Skeletal muscle tissue (tissue), 4 donors: ENCODE data around the gene MRPL51. TPM values are rescaled to one million over a fixed set of nuclear protein-coding genes. Genes with fewer than 3 reads are reported as not detected.

Source experiments
- H3K27ac ChIP-seq: one replicate; pipeline ENCODE4 v1.7.0; 2013; ENCODE audit warnings: mild to moderate bottlenecking, low read depth, low read length, inconsistent platforms
- H3K27me3 ChIP-seq, 3 donors: one replicate each; pipeline ENCODE4 v1.7.0; 2013; ENCODE audit warnings: low read length in 3 of 3; ENCODE audit not compliant: control insufficient read depth in 3 of 3, insufficient read depth in 3 of 3
- H3K36me3 ChIP-seq, 3 donors: one replicate each; pipeline ENCODE4 v1.7.0; 2013; ENCODE audit warnings: low read length in 3 of 3; ENCODE audit not compliant: control insufficient read depth in 3 of 3, insufficient read depth in 3 of 3
- H3K4me1 ChIP-seq, 3 donors: one replicate each; pipeline ENCODE4 v1.7.0; 2013; ENCODE audit warnings: low read length in 3 of 3, mild to moderate bottlenecking in 3 of 3; ENCODE audit not compliant: control insufficient read depth in 3 of 3, insufficient read depth in 3 of 3
- H3K4me3 ChIP-seq, 3 donors: one replicate each; pipeline ENCODE4 v1.7.0; 2013; ENCODE audit warnings: low read length in 3 of 3
- H3K9ac ChIP-seq, 3 donors: one replicate each; pipeline ENCODE4 v1.7.0; 2013; ENCODE audit warnings: low read length in 3 of 3, mild to moderate bottlenecking in 3 of 3, moderate library complexity in 2 of 3, low read depth in 1 of 3
- H3K9me3 ChIP-seq, 3 donors: one replicate each; pipeline ENCODE4 v1.7.0; 2013; ENCODE audit warnings: low read length in 3 of 3; ENCODE audit not compliant: control insufficient read depth in 3 of 3
- total RNA-seq: library from RNA; depleted of rRNA; stranded (reverse); fragments of >200 nt; gene quantifications from one replicate; pipeline ENCODE4 v1.2.3, GENCODE V29; 2014
- donor health status: Osteomylitis.

MRPL51 gene
- total RNA-seq, 1 donor from 2014 or later, result 141 TPM

DNA sequence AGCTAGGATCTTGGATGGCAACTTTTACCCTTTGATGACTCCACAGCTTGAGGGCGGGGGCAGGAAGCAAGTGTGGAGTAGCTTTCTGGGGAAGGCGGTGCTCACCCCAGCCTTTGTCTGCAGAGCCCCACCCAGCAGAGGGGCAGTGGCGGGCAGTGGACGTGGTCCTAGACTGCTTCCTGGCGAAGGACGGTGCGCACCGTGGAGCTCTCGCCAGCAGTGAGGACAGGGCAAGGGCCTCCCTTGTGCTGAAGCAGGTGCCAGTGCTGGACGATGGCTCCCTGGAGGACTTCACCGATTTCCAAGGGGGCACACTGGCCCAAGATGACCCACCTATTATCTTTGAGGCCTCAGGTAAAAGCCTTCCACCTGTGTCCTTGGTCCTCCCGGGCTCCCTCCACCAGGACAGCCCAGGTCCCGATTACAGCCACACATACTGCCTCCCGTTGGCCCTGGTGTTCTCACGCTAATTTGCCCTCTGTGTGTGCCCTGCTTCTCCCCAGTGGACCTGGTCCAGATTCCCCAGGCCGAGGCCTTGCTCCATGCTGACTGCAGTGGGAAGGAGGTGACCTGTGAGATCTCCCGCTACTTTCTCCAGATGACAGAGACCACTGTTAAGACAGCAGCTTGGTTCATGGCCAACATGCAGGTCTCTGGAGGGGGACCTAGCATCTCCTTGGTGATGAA lies 40.0 kb downstream of the MRPL51 start:
- no peaks in the 10 kb centered on the region for H3K27me3 ChIP-seq
- H3K27ac ChIP-seq, result peak overlapping the region; percentile 96
- no peaks in the 10 kb centered on the region for H3K9me3 ChIP-seq
- peaks cover 24 to 38% (median 28%) of the 10 kb centered on the region in 3 donors for H3K36me3 ChIP-seq
- H3K4me3 ChIP-seq, result peak overlapping the region; percentile 90 to 99 (median 97)
- peak overlapping the region; percentile 94 to 99 (median 94) for H3K9ac ChIP-seq
- H3K4me1 ChIP-seq, result peaks cover 26 to 37% (median 29%) of the 10 kb centered on the region in 3 donors

GRCh38 chr12:6452245-6452943 lies 40.7 kb downstream of the MRPL51 start:
- no peaks in the 10 kb centered on the region for H3K9me3 ChIP-seq
- H3K4me3 ChIP-seq, result peak overlapping the region; percentile 90 to 99 (median 97)
- peak overlapping the region; percentile 96 for H3K27ac ChIP-seq
- peak overlapping the region; percentile 94 to 99 (median 94) for H3K9ac ChIP-seq
- no peaks in the 10 kb centered on the region for H3K27me3 ChIP-seq
- H3K36me3 ChIP-seq, result peaks cover 21 to 36% (median 25%) of the 10 kb centered on the region in 3 donors
- H3K4me1 ChIP-seq, result peaks cover 26 to 37% (median 29%) of the 10 kb centered on the region in 3 donors

DNA sequence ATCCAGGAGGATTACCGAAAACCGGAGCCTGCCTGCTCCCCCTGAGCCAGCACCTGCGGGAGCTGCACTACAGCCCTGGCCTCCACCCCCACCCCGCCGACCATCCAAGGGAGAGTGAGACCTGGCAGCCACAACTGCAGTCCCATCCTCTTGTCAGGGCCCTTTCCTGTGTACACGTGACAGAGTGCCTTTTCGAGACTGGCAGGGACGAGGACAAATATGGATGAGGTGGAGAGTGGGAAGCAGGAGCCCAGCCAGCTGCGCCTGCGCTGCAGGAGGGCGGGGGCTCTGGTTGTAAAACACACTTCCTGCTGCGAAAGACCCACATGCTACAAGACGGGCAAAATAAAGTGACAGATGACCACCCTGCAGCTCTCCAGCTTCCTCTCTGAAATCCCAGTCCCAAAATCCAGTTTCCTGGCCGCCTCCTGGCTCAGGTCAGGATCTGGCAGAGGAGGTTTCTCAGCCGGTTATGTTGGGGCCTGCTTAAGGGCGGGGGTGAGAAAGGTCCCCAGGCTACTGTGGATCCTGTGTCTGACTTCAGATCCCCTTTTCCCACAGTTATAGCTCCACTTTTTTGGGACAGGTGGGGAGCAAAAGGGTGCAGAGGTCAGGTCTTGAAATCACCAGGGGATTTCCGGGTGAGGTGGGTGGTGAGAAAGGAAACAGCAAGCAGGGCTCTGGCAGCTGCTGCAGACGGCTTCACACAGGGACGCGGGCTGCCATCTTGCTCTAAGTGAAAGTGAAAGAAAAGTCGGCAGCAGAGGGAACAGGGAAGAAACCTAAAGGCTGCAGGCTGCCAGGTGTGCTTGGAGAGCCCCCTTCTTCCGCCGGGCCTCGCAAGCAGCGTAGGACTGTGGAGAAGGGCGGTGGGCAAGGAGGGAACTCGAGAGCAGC lies 41.5 kb downstream of the MRPL51 start, which contains the start of gene TAPBPL:
TSS of gene TAPBPL (plus strand) at position 695 of the 897 bp plus-strand sequence. CDS start 207 bp downstream, outside the sequence.
- Histone ChIP-seq H3K4me1 (peaks cover 26 to 37% (median 29%) of the 10 kb centered on the region in 3 donors), H3K27ac (peak within 1 kb of the TSS; percentile 96), H3K9ac (peak within 1 kb of the TSS; percentile 94 to 99 (median 94)), H3K4me3 (peak within 1 kb of the TSS; percentile 90 to 99 (median 97)), H3K9me3 (no peaks in the 10 kb centered on the region), H3K27me3 (no peaks in the 10 kb centered on the region), H3K36me3 (peaks cover 19 to 29% (median 21%) of the 10 kb centered on the region in 3 donors)

GRCh38 chr12:6450869-6451347 lies 42.2 kb downstream of the MRPL51 start:
- H3K36me3 ChIP-seq, result peaks cover 19 to 32% (median 21%) of the 10 kb centered on the region in 3 donors
- H3K27me3 ChIP-seq, result no peaks in the 10 kb centered on the region
- H3K9ac ChIP-seq, result peak overlapping the region; percentile 94 to 99 (median 94)
- peak overlapping the region; percentile 96 for H3K27ac ChIP-seq
- no peaks in the 10 kb centered on the region for H3K9me3 ChIP-seq
- peak overlapping the region; percentile 90 to 99 (median 97) for H3K4me3 ChIP-seq
- H3K4me1 ChIP-seq, result peaks cover 26 to 37% (median 29%) of the 10 kb centered on the region in 3 donors

DNA sequence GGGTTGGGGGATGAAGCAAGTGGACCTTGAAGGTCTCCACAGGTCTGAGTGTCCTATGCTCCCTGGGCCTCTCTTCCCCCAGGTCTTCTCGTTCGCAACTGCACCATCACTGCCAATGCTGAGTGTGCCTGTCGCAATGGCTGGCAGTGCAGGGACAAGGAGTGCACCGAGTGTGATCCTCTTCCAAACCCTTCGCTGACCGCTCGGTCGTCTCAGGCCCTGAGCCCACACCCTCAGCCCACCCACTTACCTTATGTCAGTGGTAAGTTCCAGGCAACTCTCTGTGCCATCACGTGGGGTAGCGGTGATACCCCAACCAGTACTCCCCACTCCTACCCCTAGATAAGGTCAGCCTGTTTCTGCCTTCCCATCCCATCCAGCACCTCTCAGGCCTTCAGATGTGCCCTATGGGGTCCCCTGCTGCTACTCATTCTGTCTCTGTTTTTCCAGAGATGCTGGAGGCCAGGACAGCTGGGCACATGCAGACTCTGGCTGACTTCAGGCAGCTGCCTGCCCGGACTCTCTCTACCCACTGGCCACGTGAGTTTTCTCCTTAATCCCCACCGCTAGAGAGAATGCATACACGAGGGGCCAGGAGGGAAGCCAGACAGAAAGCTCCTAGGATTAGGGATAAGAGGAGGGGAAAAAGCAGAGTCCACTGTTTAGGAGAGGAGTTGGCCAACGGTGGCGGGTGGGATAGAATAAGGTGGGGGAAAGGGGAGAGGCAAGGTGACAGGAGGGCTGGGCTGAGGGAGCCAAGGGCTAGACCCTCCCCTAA lies 42.8 kb downstream of the MRPL51 start:
- peaks cover 24 to 36% (median 25%) of the 10 kb centered on the region in 3 donors for H3K36me3 ChIP-seq
- peak overlapping the region; percentile 90 to 99 (median 97) for H3K4me3 ChIP-seq
- H3K27ac ChIP-seq, result peak overlapping the region; percentile 96
- peaks cover 26 to 37% (median 29%) of the 10 kb centered on the region in 3 donors for H3K4me1 ChIP-seq
- H3K9me3 ChIP-seq, result no peaks in the 10 kb centered on the region
- no peaks in the 10 kb centered on the region for H3K27me3 ChIP-seq
- H3K9ac ChIP-seq, result peak overlapping the region; percentile 94 to 99 (median 94)

- peaks cover 21 to 32% (median 29%) of the 10 kb centered on the region in 3 donors for H3K36me3 ChIP-seq
- H3K27ac ChIP-seq, result no peak within 1 kb of the TSS
- H3K4me3 ChIP-seq, result no peak within 1 kb of the TSS
Measured at GRCh38 chr12:6444704-6445688, 48.1 kb downstream of the MRPL51 start, which contains the start of gene CD27. TSS of gene CD27 (plus strand) at chr12:6444955. CDS start at chr12:6445096, 141 bp downstream.

DNA sequence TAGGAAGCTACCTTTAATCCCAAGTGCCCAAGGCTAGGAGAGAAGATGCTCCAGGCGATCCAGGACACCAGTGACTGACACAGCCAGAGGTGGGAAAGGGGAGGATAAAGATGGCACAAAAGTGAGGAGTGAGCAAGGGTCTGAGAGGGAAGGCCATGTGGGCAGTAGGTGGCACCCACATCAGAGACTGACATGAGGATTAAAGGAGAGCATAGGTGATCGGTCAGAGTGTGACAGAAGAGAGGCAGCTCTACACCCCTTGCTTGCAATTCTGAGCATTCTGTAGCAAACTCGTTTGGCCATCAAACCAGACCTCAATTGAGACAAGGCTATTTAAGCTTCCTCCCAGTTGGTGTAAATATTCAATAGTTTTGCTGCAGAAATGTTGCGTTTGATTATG lies 49.0 kb downstream of the MRPL51 start:
- no peaks in the 10 kb centered on the region for H3K9me3 ChIP-seq
- H3K27me3 ChIP-seq, result no peaks in the 10 kb centered on the region
- H3K4me1 ChIP-seq, result no peaks in the 10 kb centered on the region
- H3K36me3 ChIP-seq, result peaks cover 21 to 32% (median 29%) of the 10 kb centered on the region in 3 donors
- no peak overlapping the region for H3K4me3 ChIP-seq
- no peak overlapping the region for H3K27ac ChIP-seq
- no peak overlapping the region for H3K9ac ChIP-seq

More at GRCh38 chr12:6444704-6445688, 48.1 kb downstream of the MRPL51 start, which contains the start of gene CD27:
- no peak within 1 kb of the TSS for H3K9ac ChIP-seq
- peaks cover 2% of the 10 kb centered on the region in 3 donors for H3K4me1 ChIP-seq
- H3K9me3 ChIP-seq, result no peaks in the 10 kb centered on the region
- no peaks in the 10 kb centered on the region for H3K27me3 ChIP-seq

GRCh38 chr12:6443361-6443983 lies 49.6 kb downstream of the MRPL51 start:
- H3K4me3 ChIP-seq, result no peak overlapping the region
- no peak overlapping the region for H3K27ac ChIP-seq
- no peak overlapping the region for H3K9ac ChIP-seq
- peaks cover 21 to 32% (median 29%) of the 10 kb centered on the region in 3 donors for H3K36me3 ChIP-seq
- no peaks in the 10 kb centered on the region for H3K27me3 ChIP-seq
- H3K4me1 ChIP-seq, result no peaks in the 10 kb centered on the region
- no peaks in the 10 kb centered on the region for H3K9me3 ChIP-seq
